T-helper 2 cell (primary cell): ENCODE data around the gene PPRC1.

ENCODE experiments used
- DNase-seq, 5 experiments: peaks; one replicate each; pipeline versions ENCODE4 v3.0.0 to v3.0.0-alpha.2; 2012 to 2022

Gene PPRC1

DNA sequence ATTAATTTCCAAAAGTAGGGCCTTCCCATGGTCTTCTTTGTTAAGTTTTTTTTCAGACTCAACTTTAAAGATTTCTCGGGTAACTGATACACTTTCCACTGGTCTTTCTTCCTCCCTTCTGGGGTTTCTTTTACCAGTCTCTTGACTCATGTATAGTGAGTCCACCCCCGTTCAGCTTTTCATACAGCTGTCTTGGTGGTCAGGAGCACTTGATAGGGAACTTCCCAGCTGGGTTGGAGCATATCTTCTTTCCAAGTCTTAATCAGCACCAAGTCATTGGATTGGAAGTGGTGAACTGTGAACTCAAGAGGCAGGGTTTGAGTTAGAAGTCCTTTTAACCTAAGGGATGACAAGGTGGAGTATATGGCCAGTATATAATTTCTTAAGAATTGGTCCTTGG is 64.1 kb downstream of the PPRC1 start:
- no peak for DNase-seq

DNA sequence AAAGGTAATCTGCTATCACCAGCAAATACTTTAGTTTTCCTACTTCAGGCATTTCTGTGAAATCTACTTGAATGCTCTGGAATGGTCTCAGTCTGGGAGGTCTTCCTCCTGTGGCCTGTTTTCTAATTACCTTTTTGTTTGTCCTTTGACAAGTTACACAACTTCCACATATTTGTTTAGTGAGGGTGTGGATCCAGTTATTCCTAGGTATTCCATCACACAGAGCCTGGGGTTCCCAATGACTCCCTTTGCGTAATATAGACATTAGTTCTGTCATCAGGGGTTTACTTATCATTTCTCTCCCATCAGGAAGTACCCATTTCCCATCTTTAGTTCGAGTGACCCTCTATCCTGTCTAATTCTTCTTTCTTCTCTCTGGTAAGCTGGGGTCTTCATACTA is 65.2 kb downstream of the PPRC1 start:
- no peak for DNase-seq
